ENCODE measurements around the gene RAE1.

RAE1 gene

DNA sequence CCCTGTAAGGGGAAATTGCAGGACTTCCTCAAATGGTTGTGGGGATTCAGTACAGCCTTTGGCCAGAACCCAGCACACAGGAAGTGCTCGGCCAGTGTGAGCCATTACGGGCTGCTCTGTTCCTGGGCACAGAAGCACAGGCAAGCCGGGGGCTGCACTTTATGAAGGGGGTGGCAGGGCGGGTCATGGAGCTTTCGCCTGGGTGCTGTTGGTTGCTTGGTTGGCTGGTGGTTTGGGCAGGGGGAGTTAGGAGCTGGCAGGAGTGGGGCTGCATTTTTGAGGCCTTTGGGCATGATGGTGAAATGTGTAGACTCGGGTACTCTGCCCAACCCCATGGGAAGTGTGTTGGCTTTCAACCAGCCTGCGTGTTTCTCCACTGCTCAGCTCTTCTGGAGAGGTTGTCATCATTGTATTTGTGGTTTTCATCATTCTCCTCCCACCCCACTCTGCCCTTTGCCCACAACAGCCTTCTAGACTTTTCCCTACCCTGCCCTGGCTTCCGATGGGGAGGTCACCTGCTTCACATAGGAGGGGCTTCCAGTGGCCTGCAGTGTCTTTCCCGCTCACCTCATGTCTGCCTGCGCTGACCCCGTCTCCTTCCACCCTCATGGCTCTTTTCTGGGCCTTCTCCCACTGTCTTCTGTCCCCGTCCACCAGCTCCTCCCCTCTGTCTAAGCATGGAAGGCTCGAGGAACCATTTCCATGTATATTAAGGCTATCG is 24.0 kb downstream of the RAE1 start:
- DNase-seq (ENCODE audit: low spot score): no peak
- TF ChIP-seq, protein P1, sequence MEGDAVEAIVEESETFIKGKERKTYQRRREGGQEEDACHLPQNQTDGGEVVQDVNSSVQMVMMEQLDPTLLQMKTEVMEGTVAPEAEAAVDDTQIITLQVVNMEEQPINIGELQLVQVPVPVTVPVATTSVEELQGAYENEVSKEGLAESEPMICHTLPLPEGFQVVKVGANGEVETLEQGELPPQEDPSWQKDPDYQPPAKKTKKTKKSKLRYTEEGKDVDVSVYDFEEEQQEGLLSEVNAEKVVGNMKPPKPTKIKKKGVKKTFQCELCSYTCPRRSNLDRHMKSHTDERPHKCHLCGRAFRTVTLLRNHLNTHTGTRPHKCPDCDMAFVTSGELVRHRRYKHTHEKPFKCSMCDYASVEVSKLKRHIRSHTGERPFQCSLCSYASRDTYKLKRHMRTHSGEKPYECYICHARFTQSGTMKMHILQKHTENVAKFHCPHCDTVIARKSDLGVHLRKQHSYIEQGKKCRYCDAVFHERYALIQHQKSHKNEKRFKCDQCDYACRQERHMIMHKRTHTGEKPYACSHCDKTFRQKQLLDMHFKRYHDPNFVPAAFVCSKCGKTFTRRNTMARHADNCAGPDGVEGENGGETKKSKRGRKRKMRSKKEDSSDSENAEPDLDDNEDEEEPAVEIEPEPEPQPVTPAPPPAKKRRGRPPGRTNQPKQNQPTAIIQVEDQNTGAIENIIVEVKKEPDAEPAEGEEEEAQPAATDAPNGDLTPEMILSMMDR (IDR thresholded peaks at IDR 0.05; ENCODE audit: extremely low read depth, missing control alignments): no peak

DNA sequence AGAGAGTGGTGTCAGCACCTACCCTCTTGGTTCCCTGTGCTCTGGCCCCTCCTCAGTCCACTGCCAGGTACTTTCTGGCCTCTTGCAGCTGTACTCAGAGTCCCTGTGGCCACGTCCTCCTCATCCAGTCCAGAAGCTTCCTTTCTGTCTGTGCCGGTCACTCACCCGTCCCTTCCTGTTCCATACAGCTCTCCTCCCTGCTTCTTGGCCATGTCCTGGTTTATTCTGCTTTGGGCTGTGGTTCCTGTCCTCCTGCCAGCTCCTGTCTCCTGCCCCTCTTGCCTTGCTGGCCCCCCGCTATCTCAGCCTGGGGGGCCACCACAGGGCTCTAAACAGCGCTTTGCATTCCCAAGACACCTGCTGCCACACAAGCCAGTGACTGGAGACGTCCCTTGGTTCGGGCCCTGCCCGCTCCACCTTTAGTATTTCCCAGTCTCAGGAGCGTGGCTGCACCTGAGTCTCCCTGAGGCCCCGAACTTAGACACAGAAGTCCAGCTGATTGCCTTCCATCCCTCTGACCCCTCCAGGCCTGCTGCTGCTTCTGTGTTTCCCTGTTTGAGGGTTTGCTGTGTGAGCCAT is 24.7 kb downstream of the RAE1 start:
- TF ChIP-seq, protein P1 (IDR thresholded peaks at IDR 0.05; ENCODE audit: extremely low read depth, missing control alignments): no peak
- no peak for DNase-seq (ENCODE audit: low spot score)

DNA sequence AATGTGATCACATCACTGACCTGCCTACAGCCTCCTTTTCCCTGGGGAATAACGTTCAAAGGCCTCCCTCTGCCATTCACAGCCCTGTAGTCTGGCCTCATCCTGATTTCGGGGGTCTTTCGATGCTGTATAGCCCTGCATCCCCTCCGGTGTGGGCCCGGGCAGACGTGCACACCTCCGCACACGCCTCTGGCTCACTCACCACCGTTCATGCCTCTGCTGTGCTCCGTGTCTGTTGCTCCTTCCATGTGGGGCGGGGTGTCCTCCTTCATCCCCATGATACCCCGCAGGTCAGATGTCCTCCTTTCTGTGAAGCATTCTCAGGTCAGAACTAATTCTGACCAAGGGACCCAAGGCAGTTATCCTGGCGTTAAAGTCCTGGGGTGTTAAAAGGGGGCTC is 26.3 kb downstream of the RAE1 start:
- no peak for DNase-seq (ENCODE audit: low spot score)

DNA sequence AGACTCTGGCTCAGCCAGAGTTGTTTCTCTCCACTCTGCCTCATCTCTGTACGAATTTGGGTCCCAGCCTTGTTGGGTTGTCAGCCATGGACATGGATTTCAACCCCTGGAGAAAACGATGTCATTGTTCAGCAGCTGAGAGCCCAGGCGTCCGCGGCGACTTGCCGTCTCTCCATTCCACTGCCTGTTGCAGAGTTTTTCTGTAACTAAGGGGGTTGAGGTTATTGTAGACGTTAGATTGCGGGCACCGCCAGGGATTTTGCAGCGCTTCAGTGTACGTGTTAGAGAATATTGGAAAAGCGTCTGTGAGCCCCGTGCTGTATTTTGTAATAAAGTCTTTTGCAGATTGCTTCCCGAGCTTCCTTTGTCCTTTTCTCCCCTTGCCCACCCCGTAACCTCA is 27.1 kb downstream of the RAE1 start:
- TF ChIP-seq, protein P1 (IDR thresholded peaks at IDR 0.05; ENCODE audit: extremely low read depth, missing control alignments): no peak
- DNase-seq (ENCODE audit: low spot score): no peak

More for the DNA sequence above, 26.3 kb downstream of the RAE1 start:
- TF ChIP-seq, protein P1 (IDR thresholded peaks at IDR 0.05; ENCODE audit: extremely low read depth, missing control alignments): no peak

DNA sequence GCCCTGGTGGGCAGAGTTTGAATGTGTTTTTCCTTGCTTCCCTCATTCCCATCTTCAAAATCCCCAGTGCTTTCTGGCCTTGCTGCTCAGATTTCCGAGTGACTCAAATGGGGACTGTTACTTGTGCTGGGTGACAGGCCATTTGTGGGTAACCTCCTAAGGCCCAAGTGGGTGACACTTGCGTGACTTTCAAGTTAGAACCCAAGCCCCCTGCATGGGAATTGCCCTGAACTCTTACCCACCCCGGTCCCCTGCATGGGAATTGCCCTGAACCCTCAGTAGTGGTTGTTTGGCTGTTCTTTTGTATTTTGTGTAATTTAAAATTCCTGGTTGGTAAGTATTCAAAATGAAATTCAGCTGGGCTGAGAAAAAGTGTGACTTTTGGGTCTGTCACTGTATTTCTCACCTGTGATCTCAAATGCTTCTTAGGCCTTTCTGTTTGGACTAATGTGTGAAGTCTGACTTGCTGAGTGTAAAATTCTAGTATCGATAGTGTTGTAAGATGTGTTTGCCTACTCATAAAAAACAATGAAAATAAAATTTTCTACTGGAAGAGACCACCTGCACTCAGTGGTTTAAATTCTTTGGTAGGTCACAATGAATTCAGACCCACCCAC is 27.7 kb downstream of the RAE1 start:
- no peak for DNase-seq (ENCODE audit: low spot score)
- TF ChIP-seq, protein P1 (IDR thresholded peaks at IDR 0.05; ENCODE audit: extremely low read depth, missing control alignments): no peak

DNA sequence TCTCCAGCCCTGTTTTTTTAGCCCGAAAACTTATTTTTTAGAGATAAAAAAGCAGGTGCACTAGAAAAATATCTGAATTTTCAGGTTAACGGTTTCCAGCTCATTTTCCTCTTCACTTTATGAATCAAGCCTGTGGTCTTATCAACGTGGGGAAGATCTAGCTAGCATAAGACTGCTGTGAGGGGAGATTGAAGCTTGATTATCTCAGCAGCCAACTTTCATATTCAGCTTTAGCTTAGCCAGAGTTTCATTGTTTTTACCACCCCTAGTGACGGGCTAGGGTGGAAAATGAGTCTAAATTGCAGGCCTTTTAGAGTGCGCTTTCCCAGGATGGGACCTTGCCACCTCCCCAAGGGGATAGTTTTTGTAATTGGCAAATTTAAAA is 28.2 kb downstream of the RAE1 start:
- TF ChIP-seq, protein P1 (IDR thresholded peaks at IDR 0.05; ENCODE audit: extremely low read depth, missing control alignments): no peak
- DNase-seq (ENCODE audit: low spot score): no peak

DNA sequence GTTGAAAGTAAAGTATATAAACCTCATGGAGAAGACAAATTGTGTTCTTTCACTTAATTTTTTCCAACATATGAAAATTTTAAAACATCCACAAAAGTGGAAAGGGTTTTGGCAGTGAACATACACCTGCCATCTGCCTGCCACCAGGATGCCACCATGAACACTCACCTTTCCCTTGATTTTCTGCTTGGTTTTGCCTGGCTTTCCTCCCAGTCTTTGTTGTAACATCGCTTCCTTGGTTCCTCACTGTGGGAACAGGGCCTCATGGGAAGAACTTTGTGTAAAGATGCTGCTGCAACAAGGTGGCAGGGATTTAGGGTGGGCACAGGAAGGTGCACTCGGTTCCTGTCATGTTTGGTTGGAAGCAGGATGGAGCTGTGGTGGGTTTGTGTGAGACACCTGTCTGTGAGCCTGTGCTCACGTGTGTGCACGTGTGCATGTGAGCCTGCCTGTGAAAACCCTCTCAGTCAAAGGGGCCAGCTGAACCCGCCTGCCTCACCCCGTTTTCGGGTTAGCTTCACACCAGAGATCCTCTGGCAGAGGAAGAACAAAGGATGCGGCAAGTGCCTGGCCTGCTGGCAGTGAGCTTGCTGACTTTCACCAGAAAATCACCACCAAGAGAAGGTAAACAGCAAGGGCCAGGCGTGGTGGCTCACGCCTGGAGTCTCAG is 29.2 kb downstream of the RAE1 start:
- TF ChIP-seq, protein P1 (IDR thresholded peaks at IDR 0.05; ENCODE audit: extremely low read depth, missing control alignments): no peak
- DNase-seq (ENCODE audit: low spot score): no peak

Data from GM20000 (cell line).